Hepatocyte (in vitro differentiated cells): ENCODE data around the gene HMOX1.

Experiments used
- CTCF ChIP-seq: fragments of 200-600 bp; sonication (generic); IDR thresholded peaks from 2 replicates; pipeline ENCODE4 v1.5.1; 2016; ENCODE audit warnings: antibody characterized with exemption, mild to moderate bottlenecking; ENCODE audit not compliant: poor library complexity
- EZH2 ChIP-seq: fragments of 200-600 bp; sonication (generic); IDR thresholded peaks from 2 replicates; pipeline ENCODE4 v1.6.1; 2016; ENCODE audit warnings: antibody characterized with exemption, mild to moderate bottlenecking, borderline replicate concordance
- EZH2phosphoT487 ChIP-seq: fragments of 200-600 bp; sonication (generic); IDR thresholded peaks from one replicate; pipeline ENCODE4 v1.6.1; 2018; ENCODE audit warnings: antibody characterized with exemption, mild to moderate bottlenecking, low read depth, moderate library complexity; ENCODE audit not compliant: unreplicated experiment, severe bottlenecking

DNA sequence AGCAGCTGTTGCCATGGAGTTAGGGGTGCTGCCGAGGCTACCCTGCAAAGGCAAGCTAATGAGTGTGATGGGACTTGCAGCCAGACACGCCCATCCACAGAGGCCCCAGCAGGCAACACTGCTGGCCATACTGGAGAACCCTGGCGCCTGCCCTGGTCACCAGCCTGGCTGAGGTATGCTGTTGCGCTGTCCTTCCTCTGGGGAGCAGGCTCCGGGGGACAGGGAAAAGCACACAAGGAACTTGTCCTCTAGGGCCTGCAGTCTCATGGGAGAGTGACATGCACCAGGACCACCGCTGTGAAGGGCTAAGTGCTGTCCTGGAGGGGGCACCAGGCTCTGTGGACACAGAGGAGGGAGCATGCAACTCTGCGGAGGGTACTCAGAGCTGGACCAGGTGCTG is 45.4 kb upstream of the HMOX1 start:
- no peak for TF ChIP-seq CTCF
- TF ChIP-seq EZH2 = no peak
- no peak for TF ChIP-seq EZH2phosphoT487
